Ectodermal cell (in vitro differentiated cells): Measurements from ENCODE around the gene SDK1.
"Not testable (repeated sequence)": the region's sequence is repeated elsewhere in the genome, so short reads cannot be mapped to it uniquely, and the experiment has no call there.

Experiments used
- H3K27ac ChIP-seq: 2 replicates; pipeline ENCODE4 v1.7.0; 2013; ENCODE audit warnings: mild to moderate bottlenecking, low read depth, low read length; ENCODE audit not compliant: insufficient read depth, poor library complexity, severe bottlenecking
- H3K27me3 ChIP-seq: 2 replicates; pipeline ENCODE4 v1.7.0; 2013; ENCODE audit warnings: mild to moderate bottlenecking, low read length; ENCODE audit not compliant: insufficient read depth, control insufficient read depth, poor library complexity, severe bottlenecking
- H3K36me3 ChIP-seq: one replicate; pipeline ENCODE4 v1.7.0; 2013; ENCODE audit warnings: low read length; ENCODE audit not compliant: control insufficient read depth, insufficient read depth
- H3K4me1 ChIP-seq: one replicate; pipeline ENCODE4 v1.7.0; 2013; ENCODE audit warnings: low read length; ENCODE audit not compliant: control insufficient read depth, insufficient read depth
- H3K4me3 ChIP-seq: 2 replicates; pipeline ENCODE4 v1.7.0; 2013; ENCODE audit warnings: low read depth, low read length, control low read depth; ENCODE audit not compliant: insufficient read depth
- H3K9me3 ChIP-seq: 2 replicates; pipeline ENCODE4 v1.7.0; 2013; ENCODE audit warnings: mild to moderate bottlenecking, low read length, moderate library complexity; ENCODE audit not compliant: control insufficient read depth
- WGBS, 2 experiments: methylation state at CpG; one replicate each; pipeline ENCODE4 v1.1.7; 2013; ENCODE audit warnings: missing lambda C conversion rate in 2 of 2; 5-methylcytosine and 5-hydroxymethylcytosine counted together

The SDK1 gene

DNA sequence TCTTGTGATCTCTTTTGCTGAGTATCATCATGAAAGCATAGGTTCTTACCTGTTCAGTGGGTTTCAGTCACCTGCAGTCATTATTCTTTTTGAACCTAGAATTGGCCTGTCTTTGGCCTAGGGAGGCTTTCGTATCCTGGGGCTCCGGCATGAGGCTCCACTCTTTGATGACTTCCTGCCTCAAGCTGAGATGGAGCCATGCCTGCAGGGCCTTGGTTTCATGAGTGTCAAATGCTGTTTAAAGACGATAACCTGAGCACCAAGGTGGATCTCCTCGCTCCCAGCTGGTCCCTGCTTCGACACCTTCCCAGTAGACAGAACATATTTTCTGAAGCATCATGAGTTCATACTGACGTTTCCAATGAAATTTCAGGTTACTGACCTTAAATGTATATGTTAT lies 783.2 kb downstream of the SDK1 start:
- no peak overlapping the region for H3K4me3 ChIP-seq
- no peaks in the 10 kb centered on the region for H3K36me3 ChIP-seq

GRCh38 chr7:4085937-4086691 lies 785.1 kb downstream of the SDK1 start:
- Histone ChIP-seq H3K4me3 (no peak overlapping the region), H3K27ac (no peak overlapping the region), H3K9me3 (no peaks in the 10 kb centered on the region), H3K4me1 (no peaks in the 10 kb centered on the region), H3K36me3 (no peaks in the 10 kb centered on the region), H3K27me3 (no peaks in the 10 kb centered on the region)
- WGBS, 2 experiments = 94 to 99% methylated on average over 10 to 12 of the region's 12 CpGs

More for the DNA sequence above, 783.2 kb downstream of the SDK1 start:
- Histone ChIP-seq H3K27me3 (no peaks in the 10 kb centered on the region), H3K27ac (no peak overlapping the region), H3K4me1 (peaks cover 5% of the 10 kb centered on the region), H3K9me3 (no peaks in the 10 kb centered on the region)
- WGBS, 2 experiments = 91 to 95% methylated on average over 5 to 6 of the region's 6 CpGs

DNA sequence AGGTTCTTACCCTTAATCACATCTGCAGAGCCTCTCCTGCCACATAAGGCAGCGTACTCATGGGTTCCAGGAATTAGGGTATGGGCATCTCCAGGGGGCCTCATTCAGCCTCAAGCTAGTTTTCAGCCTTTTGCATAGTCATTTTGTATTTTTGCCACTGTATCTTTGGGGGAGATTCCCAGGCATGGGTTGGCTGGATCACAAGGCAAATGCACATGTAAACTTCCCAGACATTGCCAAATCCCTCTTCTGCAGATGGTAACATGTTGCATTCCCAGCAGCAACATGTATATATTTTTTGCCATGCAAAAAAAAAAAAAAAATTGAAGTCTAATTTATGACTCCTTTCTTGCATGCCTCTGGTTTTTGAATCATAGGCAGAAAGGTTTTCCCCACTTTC lies 785.7 kb downstream of the SDK1 start:
- WGBS, 2 experiments = 88 to 100% methylated on average over 1 of the region's 1 CpG
- H3K36me3 ChIP-seq = no peaks in the 10 kb centered on the region

GRCh38 chr7:4091767-4092166 lies 790.7 kb downstream of the SDK1 start:
- no peak overlapping the region for H3K4me3 ChIP-seq
- no peaks in the 10 kb centered on the region for H3K36me3 ChIP-seq
- no peaks in the 10 kb centered on the region for H3K4me1 ChIP-seq
- no peak overlapping the region for H3K27ac ChIP-seq
- WGBS, 2 experiments = 88 to 91% methylated on average over 12 of the region's 12 CpGs
- no peaks in the 10 kb centered on the region for H3K27me3 ChIP-seq
- no peaks in the 10 kb centered on the region for H3K9me3 ChIP-seq

More for the DNA sequence above, 785.7 kb downstream of the SDK1 start:
- Histone ChIP-seq H3K27ac (no peak overlapping the region), H3K4me1 (no peaks in the 10 kb centered on the region), H3K9me3 (no peaks in the 10 kb centered on the region), H3K27me3 (no peaks in the 10 kb centered on the region), H3K4me3 (no peak overlapping the region)

GRCh38 chr7:4093035-4093434 lies 792.0 kb downstream of the SDK1 start:
- no peaks in the 10 kb centered on the region for H3K36me3 ChIP-seq
- no peaks in the 10 kb centered on the region for H3K4me1 ChIP-seq
- no peak overlapping the region for H3K4me3 ChIP-seq
- WGBS, 2 experiments = 90 to 92% methylated on average over 2 of the region's 2 CpGs
- no peak overlapping the region for H3K27ac ChIP-seq
- H3K27me3 ChIP-seq = no peaks in the 10 kb centered on the region
- no peaks in the 10 kb centered on the region for H3K9me3 ChIP-seq

DNA sequence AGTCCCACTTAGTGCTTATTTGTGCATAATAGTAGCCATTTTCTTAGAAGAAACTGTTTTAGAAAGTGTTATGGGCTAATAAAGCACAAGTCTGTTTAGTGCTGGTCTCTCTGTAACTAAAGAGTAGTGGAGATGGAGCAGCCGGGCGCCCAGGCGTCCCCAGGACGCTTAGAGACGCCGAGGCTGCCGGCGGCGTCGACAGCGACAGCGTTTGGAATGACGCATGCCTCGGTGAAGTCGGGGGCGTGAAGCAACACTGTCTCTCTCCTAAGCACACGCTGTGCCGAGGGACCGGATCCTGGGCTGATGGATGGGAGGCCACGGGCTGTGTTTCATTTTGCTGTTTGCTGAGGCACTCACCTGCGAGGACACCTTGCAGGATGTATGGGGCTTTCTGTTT lies 792.4 kb downstream of the SDK1 start:
- WGBS, 2 experiments = 93 to 94% methylated on average over 21 of the region's 21 CpGs
- no peaks in the 10 kb centered on the region for H3K4me1 ChIP-seq
- H3K4me3 ChIP-seq = no peak overlapping the region
- no peaks in the 10 kb centered on the region for H3K27me3 ChIP-seq
- H3K9me3 ChIP-seq = no peaks in the 10 kb centered on the region
- no peak overlapping the region for H3K27ac ChIP-seq
- no peaks in the 10 kb centered on the region for H3K36me3 ChIP-seq

- H3K4me3 ChIP-seq, H3K27ac ChIP-seq, H3K4me1 ChIP-seq, H3K27me3 ChIP-seq, H3K9me3 ChIP-seq, H3K36me3 ChIP-seq: not testable (repeated sequence)
- 88% methylated on average over 9 of the region's 9 CpGs for WGBS, 2 experiments
These were observed 793.1 kb downstream of the SDK1 start for GRCh38 chr7:4094158-4094557.

DNA sequence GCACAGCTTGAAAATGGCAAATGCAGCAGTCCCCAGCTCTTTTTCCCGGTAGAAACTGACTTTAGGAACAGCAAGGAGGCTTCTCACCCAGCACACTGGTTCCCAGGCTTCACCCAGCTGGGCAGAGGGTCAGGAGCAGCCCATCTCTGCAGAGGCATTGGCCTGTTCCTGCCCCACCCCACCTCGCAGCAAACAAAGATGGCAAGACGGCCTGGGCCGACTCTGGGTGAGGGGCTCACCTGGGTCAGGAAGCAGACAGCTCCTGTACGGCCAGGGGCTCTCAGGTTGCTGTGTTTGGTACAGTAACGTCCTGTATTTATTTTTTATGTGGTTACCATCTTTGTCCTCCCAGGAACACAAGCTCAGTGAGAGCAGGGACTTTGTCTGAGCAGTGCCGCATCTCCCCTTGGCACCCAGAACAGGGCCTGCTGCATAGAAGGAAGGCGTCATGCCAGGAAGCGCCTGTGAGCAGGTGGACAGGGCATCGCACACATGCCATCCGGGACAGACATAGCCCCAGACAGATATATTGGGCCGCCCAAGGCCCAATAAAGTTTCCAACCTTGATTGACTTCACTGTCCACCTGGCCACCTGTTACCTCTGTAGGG lies 796.1 kb downstream of the SDK1 start:
- Histone ChIP-seq H3K4me3 (no peak overlapping the region), H3K9me3 (no peaks in the 10 kb centered on the region), H3K36me3 (no peaks in the 10 kb centered on the region), H3K4me1 (no peaks in the 10 kb centered on the region), H3K27me3 (no peaks in the 10 kb centered on the region), H3K27ac (no peak overlapping the region)
- 91 to 92% methylated on average over 12 of the region's 12 CpGs for WGBS, 2 experiments

DNA sequence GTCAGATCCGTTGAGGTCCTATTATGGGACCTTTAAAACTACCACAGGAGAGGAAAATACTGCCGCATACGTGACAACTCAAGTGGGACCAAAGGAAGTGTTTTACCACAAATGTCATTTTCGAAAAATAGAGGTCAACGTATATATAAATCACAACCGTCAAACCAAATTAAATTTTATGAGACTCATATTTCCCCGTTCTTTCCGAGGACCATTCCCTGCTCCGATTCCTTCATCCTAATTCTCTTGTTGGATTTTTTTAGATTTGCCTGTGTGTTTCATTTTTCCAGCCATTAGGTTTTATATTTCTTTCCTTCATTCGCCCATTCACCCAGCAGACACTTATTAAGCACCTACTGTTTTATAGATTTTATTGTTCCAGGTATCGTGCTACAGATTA lies 797.1 kb downstream of the SDK1 start:
- Histone ChIP-seq H3K36me3 (no peaks in the 10 kb centered on the region), H3K27me3 (no peaks in the 10 kb centered on the region), H3K4me1 (no peaks in the 10 kb centered on the region), H3K4me3 (no peak overlapping the region), H3K9me3 (no peaks in the 10 kb centered on the region), H3K27ac (no peak overlapping the region)
- WGBS, 2 experiments = 92 to 95% methylated on average over 9 to 11 of the region's 11 CpGs

- Histone ChIP-seq H3K4me1 (no peaks in the 10 kb centered on the region), H3K4me3 (no peak overlapping the region), H3K9me3 (no peaks in the 10 kb centered on the region), H3K36me3 (no peaks in the 10 kb centered on the region), H3K27ac (no peak overlapping the region), H3K27me3 (no peaks in the 10 kb centered on the region)
- whole genome bisulfite sequencing, 2 experiments = 93 to 94% methylated on average over 14 of the region's 14 CpGs
These were observed 798.6 kb downstream of the SDK1 start for GRCh38 chr7:4099651-4100050.
